ENCODE data around the gene ITIH1.

Gene ITIH1

DNA sequence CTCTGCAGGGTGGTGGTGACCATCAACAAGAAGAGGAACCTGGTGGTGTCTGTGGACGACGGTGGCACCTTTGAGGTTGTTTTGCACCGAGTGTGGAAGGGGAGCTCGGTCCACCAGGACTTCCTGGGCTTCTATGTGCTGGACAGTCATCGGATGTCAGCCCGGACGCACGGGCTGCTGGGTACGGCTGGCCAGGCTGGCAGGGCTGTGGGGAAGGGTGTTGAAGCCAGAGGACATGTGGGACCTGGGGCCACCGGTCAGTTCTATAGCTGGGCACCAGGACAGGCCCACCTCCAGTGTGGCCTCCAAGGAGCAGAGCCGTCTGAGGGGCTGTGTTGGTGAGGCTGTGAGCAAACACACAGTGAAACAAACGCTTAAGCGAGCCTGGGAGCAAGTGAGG is 13.3 kb downstream of the ITIH1 start:
- TF ChIP-seq, protein P1, sequence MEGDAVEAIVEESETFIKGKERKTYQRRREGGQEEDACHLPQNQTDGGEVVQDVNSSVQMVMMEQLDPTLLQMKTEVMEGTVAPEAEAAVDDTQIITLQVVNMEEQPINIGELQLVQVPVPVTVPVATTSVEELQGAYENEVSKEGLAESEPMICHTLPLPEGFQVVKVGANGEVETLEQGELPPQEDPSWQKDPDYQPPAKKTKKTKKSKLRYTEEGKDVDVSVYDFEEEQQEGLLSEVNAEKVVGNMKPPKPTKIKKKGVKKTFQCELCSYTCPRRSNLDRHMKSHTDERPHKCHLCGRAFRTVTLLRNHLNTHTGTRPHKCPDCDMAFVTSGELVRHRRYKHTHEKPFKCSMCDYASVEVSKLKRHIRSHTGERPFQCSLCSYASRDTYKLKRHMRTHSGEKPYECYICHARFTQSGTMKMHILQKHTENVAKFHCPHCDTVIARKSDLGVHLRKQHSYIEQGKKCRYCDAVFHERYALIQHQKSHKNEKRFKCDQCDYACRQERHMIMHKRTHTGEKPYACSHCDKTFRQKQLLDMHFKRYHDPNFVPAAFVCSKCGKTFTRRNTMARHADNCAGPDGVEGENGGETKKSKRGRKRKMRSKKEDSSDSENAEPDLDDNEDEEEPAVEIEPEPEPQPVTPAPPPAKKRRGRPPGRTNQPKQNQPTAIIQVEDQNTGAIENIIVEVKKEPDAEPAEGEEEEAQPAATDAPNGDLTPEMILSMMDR (IDR thresholded peaks at IDR 0.05; ENCODE audit: borderline replicate concordance, control extremely low read depth, extremely low read depth, insufficient read depth, missing control alignments) = no peak
- DNase-seq (ENCODE audit: low spot score) = no peak
- in situ Hi-C loops (cut with MboI; ENCODE audit: low sequenced_read_pairs, unreplicated experiment) = no loop called here

DNA sequence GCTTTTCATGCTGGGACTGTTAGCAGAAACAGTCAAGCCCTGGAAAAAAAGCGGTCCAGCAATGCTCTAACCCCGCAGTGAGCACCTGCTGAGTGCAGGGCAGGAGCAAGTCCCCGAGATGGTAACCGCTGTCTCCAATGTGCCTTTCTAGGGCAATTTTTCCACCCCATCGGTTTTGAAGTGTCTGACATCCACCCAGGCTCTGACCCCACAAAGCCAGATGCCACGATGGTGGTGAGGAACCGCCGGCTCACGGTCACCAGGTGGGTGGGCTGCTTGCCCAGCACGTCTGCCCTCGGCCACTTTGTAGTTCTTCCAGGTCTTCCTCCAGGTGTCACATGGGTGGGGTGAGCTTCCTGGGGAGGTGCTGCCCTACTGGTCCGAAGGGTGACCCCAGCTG is 14.0 kb downstream of the ITIH1 start:
- no peak for DNase-seq (ENCODE audit: low spot score)
- in situ Hi-C loops (cut with MboI; ENCODE audit: low sequenced_read_pairs, unreplicated experiment) = no loop called here
- TF ChIP-seq, protein P1 (IDR thresholded peaks at IDR 0.05; ENCODE audit: borderline replicate concordance, control extremely low read depth, extremely low read depth, insufficient read depth, missing control alignments) = no peak

DNA sequence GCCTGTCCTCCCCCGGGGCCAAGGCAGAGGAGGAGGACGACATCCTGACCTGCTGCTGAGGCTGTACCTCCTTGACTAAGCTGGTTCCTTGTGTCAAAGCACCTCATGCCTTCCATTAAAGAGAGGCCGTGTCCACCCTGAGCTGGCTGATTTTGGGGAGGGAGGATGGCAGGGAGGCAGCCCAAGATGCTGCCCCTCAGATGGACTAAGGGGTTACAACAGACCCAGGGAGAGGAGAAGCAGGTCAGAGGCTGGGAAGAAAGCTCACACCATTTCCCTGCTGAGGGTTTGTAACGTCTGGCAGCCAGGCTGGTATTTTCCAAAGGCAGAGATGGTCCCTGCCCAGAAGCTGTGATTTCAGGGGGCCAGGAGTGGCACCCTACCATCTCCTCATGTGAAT is 14.5 kb downstream of the ITIH1 start:
- in situ Hi-C loops (cut with MboI; ENCODE audit: low sequenced_read_pairs, unreplicated experiment) = no loop called here
- DNase-seq (ENCODE audit: low spot score) = no peak
- TF ChIP-seq, protein P1 (IDR thresholded peaks at IDR 0.05; ENCODE audit: borderline replicate concordance, control extremely low read depth, extremely low read depth, insufficient read depth, missing control alignments) = no peak

DNA sequence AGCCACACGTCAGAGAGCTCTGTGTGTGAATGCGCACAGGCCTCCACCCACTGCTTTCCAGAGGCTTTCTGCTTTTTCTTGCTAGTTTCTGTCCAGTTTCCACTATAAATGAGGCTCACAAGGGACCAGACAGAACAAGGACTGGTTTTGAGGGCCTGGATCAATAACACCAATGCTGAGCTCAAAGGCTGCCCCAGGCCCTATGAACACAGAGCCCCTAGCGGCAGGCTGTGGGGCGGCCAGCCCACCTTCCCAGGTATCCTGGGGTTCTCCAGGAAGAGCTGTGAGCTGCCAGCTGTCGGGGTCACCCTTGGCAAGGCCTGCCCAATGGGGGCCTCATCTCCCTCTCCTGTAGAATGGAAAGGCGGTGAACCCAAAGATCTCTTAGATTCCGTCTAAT is 15.0 kb downstream of the ITIH1 start:
- DNase-seq (ENCODE audit: low spot score) = no peak
- in situ Hi-C loops (cut with MboI; ENCODE audit: low sequenced_read_pairs, unreplicated experiment) = no loop called here
- TF ChIP-seq, protein P1 (IDR thresholded peaks at IDR 0.05; ENCODE audit: borderline replicate concordance, control extremely low read depth, extremely low read depth, insufficient read depth, missing control alignments) = no peak

DNA sequence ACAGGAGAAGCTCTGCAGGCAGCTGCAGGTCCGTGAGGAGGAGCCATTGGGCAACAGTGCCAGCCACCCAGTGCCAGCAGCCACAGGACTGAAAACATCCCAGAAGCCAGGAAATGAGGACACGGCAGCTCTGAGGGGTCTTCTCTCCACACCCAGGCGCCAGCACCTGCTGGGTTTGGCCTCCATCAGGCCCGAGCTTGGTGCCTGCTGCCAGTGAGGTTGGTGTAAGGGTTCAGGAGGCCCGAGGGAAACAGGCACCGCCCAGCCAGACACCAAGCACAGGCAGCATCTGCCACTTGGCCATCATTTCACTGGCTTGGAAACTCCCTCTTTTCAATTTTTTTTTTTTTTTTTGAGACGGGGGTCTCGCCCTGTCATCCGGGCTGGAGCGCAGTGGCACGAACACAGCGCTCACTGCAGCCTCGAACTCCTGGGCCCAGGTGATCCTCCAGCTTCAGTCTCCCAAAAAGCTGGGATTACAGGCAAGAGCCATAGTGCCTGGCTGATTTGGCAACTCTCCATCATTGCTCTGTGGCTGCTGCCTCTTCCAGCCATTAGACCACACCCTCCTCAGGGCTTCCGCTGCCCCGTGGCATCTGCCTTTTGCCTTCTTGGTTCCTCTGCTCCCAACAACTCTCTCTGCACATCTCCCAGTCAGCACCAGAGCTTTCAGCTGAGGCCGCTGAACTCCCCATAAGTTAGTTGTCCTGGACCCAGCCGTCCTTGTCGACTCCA is 15.7 kb downstream of the ITIH1 start:
- no peak for DNase-seq (ENCODE audit: low spot score)
- TF ChIP-seq, protein P1 (IDR thresholded peaks at IDR 0.05; ENCODE audit: borderline replicate concordance, control extremely low read depth, extremely low read depth, insufficient read depth, missing control alignments) = no peak
- in situ Hi-C loops (cut with MboI; ENCODE audit: low sequenced_read_pairs, unreplicated experiment) = no loop called here

DNA sequence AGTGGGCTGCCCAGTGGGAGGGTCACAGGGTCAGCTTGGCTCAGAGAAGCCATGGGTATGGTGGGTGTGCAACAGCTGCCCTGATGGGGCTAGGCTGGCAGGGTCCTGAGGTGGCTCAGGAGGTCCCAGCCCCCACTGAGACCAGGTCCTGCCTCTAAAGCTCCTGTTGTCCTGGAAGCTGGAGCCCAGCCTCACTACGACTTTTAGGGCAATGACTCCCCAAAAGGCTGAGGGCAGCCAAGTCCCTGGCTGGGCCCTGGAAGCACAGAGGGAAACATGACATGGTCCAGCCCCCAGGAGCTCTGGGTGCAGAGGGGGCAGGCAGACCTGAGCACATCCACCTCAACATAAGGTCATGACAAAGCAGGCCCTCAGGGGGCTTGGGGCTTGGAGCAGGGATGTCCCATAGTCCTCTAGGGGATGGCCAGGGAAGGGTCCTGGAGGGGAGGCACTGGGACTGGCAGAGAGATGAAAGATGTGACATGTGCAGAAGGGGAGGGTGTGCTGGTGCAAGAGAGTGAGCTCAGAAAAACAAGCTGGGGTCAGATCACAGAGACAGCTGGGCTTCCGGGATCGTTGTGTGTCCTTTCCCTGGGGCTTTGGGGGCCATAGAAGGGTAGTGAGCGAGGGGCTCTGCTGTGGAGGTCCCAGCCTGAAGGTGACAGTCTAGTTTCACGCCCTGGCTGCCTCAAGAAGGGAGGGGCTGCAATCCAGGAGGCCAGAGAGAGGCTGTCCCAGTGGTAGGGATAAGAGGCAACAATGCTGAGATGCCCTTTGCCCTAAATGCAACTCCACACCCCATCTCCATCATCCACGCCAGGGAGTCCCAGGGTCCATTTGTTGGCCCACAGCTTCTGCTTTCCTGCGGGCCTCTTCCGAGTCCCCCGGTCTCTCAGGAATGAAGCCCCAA is 16.6 kb downstream of the ITIH1 start:
- no peak for DNase-seq (ENCODE audit: low spot score)
- TF ChIP-seq, protein P1 (IDR thresholded peaks at IDR 0.05; ENCODE audit: borderline replicate concordance, control extremely low read depth, extremely low read depth, insufficient read depth, missing control alignments) = no peak
- in situ Hi-C loops (cut with MboI; ENCODE audit: low sequenced_read_pairs, unreplicated experiment) = no loop called here
